Activated CD8-positive, alpha-beta memory T cell treated with anti-CD3 and anti-CD28 coated beads for 4 hours (primary cell): ENCODE data around the gene A2M.

Experiments used
- DNase-seq, 2 donors: peaks; one replicate each; pipeline ENCODE4 v3.0.0-alpha.2; 2020; ENCODE audit warnings: low read depth in 2 of 2

A2M gene

GRCh38 chr12:9039397-9039977 lies 76.2 kb downstream of the A2M start:
- no peak for DNase-seq

DNA sequence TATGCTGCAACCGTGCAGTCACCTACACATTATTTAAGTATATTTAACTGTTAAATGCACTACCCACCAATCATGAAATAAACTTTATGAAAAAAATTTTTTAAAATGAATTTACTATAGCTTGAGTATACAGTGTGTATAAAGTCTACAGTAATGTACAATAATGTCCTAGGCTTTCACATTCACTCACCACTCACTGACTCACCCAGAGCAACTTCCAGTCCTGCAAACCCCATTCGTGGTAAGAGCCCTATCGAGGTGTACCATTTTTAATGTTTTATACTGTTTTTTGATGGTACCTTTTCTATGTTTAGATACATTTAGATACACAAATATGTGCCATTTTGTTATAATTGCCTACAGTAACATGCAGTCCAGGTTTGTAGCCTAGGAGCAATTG lies 78.3 kb downstream of the A2M start:
- no peak for DNase-seq

GRCh38 chr12:9036227-9036626 lies 79.5 kb downstream of the A2M start:
- no peak for DNase-seq

DNA sequence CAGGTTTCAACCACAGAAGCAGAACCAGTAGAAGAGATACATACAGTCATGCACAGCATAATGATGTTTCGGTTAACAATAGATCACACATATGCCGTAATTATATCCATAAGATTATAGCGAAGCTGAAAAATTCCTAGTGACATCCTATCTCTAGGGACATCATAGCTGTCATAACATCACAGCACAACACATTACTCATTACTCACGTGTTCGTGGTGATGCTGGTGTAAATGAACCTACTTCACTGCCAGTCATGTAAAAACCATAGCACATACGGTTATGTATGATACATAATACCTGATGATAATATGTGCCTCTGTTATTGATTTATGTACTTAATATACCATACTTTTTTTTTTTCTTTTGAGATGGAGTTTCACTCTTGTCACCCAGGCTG lies 81.6 kb downstream of the A2M start:
- DNase-seq = no peak

DNA sequence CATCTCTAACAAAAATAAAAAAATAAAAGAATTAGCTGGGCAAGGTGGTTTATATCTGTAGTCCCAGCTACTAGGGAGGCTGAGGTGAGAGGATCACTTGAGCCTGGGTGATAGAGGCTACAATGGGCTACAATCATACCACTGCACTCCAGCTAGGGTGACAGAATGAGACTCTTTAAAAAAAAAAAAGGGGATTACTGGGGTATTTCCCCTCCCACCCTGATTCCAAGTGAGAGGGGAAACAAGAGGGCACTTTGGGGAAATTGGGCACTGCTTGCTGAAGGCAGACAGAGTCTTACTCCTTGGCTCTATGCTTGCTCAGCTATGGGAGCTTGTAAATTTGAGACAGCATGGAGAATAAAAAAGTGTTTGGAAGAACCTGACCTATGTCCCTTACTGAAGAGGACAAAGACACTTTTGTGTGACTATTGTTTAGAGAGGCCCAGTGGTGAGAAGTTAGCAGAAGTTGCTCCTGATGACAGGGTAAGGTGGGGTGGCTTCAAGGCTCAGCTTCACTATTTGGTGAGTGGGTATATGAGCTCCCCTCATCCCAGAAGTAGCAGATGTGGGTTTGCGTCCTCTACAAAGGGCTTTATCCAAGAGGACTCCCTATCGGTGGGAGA lies 82.3 kb downstream of the A2M start:
- DNase-seq = no peak

DNA sequence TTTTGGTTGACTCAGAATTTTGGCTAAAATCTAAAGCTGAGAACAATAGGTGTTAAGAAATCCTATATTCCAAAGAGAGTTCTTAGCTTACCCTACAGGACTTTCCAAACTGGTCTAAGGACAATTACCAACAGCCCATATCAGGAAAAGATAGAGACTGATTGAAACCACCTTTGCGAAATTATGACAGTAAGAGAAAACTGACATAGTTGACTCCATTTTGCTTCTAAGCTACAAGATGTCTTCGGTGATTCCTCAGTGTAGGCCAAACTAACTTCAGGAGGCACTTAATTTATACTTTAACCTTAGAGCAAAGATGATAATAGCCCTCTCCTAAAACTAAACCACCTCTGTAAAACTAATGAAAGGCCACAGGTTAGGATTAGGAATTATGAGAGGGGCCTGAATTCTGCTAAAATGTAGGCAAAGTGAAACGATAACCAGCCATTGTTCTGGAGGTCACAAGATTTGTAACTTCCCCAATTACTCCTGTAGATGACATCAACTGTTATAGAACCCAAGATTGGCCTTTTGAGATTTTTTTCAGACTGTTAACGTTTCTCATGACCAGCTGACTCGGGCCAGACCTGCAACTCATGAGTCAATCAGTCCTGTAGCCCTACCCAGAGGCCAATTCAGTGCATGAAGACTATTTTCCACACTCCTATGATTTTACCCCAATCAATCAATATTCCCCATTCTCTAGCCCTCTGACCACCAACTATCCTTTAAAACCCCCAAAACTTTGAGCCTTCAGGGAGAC lies 83.3 kb downstream of the A2M start:
- no peak for DNase-seq

DNA sequence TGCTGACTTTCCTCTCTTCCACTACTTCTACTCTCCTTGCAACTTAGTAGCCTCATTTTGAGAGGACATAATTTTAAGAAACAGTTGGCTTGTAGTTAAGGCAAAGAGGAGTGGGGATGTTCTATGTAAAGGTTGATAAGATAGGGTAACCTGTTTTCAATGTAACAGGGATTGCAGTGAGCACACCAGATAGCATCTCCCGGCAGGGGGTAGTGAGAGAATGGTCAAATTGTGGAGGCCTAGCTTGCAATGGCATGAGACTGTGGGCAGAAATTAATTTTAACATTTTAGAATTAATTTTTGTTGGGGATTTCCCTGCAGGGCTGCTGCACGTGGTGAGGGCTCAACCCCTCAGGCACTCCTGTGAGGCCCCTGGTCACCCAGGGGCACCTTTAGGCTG lies 84.9 kb downstream of the A2M start:
- DNase-seq = no peak

GRCh38 chr12:9027161-9028059 lies 88.3 kb downstream of the A2M start:
- no peak for DNase-seq

DNA sequence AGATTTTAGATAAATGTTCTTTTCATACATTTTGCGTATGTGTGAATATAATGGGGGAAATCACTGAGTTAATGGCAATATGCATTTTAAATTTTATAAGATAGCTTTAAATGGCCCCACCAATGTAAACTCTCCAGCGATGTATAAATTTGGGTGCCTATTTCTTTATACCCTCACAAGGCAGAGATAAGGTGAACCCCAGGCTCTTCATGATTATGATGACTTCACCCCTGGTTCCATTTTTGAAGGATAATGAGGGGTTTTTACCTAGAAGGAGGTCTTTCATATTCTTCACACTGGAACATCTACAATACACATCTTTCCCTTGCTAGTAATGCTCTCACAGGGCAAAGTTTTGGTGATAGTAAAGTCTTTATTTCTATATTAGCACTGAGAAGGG lies 91.2 kb downstream of the A2M start:
- DNase-seq = no peak

DNA sequence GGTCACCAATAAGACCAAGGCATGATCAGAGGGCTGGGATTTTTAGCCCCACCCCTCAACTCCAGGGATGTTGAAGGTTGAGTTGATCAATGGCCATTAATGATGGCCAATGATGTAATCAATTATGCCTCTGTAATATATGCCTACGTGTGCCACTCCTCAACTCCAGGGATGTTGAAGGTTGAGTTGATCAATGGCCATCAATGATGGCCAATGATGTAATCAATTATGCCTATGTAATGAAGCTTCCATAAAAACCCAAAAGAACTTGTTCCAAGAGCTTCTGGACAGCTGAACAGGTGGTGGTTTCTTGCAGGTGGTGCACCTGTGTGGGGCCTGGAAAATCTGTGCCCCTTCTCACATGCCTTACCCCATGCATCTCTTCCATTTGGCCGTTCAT lies 93.1 kb downstream of the A2M start:
- no peak for DNase-seq
